Right lobe of liver (tissue), 6 donors: Measurements from ENCODE around the gene CDIPT. TPM values are rescaled to one million over a fixed set of nuclear protein-coding genes. Genes with fewer than 3 reads are reported as not detected.

Experiments used
- ATAC-seq, 4 donors: fragments of 200-7000 bp; cut with Tn5 transposase; one replicate each; pipeline ENCODE4 v1.9.1; 2020; ENCODE audit warnings: mild to moderate bottlenecking in 4 of 4, moderate library complexity in 4 of 4
- DNase-seq, 3 donors: peaks; one replicate each; pipeline ENCODE4 v3.0.0-alpha.2; 2020
- H3K27ac ChIP-seq, 3 donors: fragments of 200-600 bp; one replicate each; pipeline ENCODE4 v1.8.0; 2022
- H3K27me3 ChIP-seq, 2 donors: fragments of 200-600 bp; one replicate each; pipeline ENCODE4 v1.8.0; 2022
- H3K36me3 ChIP-seq, 4 donors: fragments of 200-600 bp; sonication (generic) in 1 of 4; one replicate each; pipeline versions ENCODE4 v1.5.1 to v1.8.0; 2017 to 2022; ENCODE audit warnings: control low read depth in 1 of 4
- H3K4me1 ChIP-seq, 4 donors: fragments of 200-600 bp; sonication (generic) in 1 of 4; one replicate each; pipeline versions ENCODE4 v1.5.1 to v1.8.0; 2017 to 2022; ENCODE audit warnings: control low read depth in 1 of 4
- H3K4me3 ChIP-seq, 3 donors: fragments of 200-600 bp; one replicate each; pipeline ENCODE4 v1.8.0; 2022
- H3K9me3 ChIP-seq, 4 donors: fragments of 200-600 bp; sonication (generic) in 1 of 4; one replicate each; pipeline versions ENCODE4 v1.5.1 to v1.8.0; 2017 to 2022; ENCODE audit warnings: control low read depth in 1 of 4
- POLR2A ChIP-seq: fragments of 450-650 bp; IDR thresholded peaks from one replicate; pipeline ENCODE4 v1.6.1; 2017; ENCODE audit warnings: antibody characterized with exemption, mild to moderate bottlenecking
- WGBS: methylation state at CpG from one replicate; pipeline ENCODE4 v1.1.6; 2018; ENCODE audit warnings: low coverage, low lambda C conversion rate; ENCODE audit not compliant: insufficient coverage; ENCODE audit errors: missing lambda C conversion rate; 5-methylcytosine and 5-hydroxymethylcytosine counted together
- intact Hi-C, 2 donors: fragments of 100-400 bp; cut with DNase I; formaldehyde crosslinking; loops; one replicate each; pipeline versions ENCODE4 v1.11.2 to v1.14.1; 2022
- small RNA-seq, 2 experiments: library from RNA; depleted of rRNA; stranded (forward); fragments of <200 nt; gene quantifications; one replicate each; pipeline ENCODE3, GENCODE V24; 2016
- total RNA-seq, 6 experiments: library from RNA; depleted of rRNA in 2 of 6; stranded (reverse); fragments of >200 nt in 2 of 6; fragmentation: NEBNext Ultra II Directional in 3 of 6; extraction: Animal tissue kit (Norgen Biotek cat#: 25700) in 3 of 6; gene quantifications; one replicate each; pipeline versions ENCODE4 v1.1.0 to v1.2.4, GENCODE V29; 2016 to 2023
- TF ChIP-seq, protein P1 (sequence below), 4 donors: fragments of 200-600 bp in 3 of 4; fragments of 450-650 bp in 1 of 4; IDR thresholded peaks; one replicate each; pipeline versions ENCODE4 v1.5.1 to v1.8.0; 2016 to 2022; ENCODE audit warnings: antibody characterized with exemption in 4 of 4, mild to moderate bottlenecking in 2 of 4
- donor health status: DM: no; HTN: yes; CAD: no.
- donor health status: DM: no; HTN: no; CAD: no.
- donor health status: DM: no; HTN: no; CAD: no.
- donor health status: DM: no; HTN: yes; CAD: no.
- donor health status: DM: no; HTN: yes; CAD: no.

The CDIPT gene
- total RNA-seq, 6 experiments from 2014 or later: 35.1 to 96.6 (median 58.2) TPM

- intact Hi-C loops: loop anchor here in 1 of 2 donors (5.0 to 10.0 kb wide), 2 partner anchors 37 to 185 kb away; partner anchors contain the start of genes HIRIP3 and INO80E
- no peak for ATAC-seq
Observed at GRCh38 chr16:29809850-29810698, 53.0 kb downstream of the CDIPT start.

DNA sequence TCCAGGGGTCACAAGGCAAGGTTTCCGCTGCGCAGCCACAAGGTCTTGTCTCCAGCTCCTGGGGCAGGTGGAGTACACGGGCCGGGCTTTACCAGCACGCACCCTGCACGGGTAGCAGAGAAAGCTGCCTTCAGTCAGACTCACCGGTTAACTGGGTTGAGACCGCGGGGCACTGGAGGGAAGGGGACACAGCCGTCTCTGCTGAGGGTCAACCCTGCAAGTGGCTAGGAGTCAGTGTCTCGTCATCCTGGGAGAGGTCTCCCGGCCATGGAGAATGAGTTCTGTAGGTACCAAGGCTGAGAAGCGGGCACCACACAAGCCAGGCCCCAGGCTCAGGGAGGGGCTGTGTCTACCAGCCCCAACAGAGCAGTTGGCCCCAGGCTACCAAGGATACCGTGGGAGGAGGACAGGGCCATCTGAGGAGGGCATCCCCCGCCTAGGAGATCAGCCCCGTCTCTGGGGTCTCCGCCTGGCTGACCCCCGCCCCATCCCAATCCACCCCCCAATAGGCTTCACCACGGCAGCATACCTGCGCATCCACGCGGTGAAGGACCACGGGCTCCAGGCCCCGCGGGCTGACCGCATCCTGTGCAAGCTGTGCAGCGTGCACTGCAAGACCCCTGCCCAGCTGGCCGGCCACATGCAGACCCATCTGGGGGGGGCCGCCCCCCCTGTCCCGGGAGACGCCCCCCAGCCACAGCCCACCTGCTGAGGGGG is 53.8 kb downstream of the CDIPT start:
- DNase-seq (peak in 1 of 3 donors; percentile 61), ATAC-seq (no peak)
- H3K36me3 ChIP-seq: peaks cover 0 to 10% (median 0%) of the 10 kb centered on the region in 4 donors
- peaks cover 0 to 27% (median 8%) of the 10 kb centered on the region in 4 donors for H3K4me1 ChIP-seq
- H3K27me3 ChIP-seq: no peaks in the 10 kb centered on the region
- H3K27ac ChIP-seq: no peak overlapping the region
- no peak for TF ChIP-seq POLR2A
- TF ChIP-seq, protein P1, sequence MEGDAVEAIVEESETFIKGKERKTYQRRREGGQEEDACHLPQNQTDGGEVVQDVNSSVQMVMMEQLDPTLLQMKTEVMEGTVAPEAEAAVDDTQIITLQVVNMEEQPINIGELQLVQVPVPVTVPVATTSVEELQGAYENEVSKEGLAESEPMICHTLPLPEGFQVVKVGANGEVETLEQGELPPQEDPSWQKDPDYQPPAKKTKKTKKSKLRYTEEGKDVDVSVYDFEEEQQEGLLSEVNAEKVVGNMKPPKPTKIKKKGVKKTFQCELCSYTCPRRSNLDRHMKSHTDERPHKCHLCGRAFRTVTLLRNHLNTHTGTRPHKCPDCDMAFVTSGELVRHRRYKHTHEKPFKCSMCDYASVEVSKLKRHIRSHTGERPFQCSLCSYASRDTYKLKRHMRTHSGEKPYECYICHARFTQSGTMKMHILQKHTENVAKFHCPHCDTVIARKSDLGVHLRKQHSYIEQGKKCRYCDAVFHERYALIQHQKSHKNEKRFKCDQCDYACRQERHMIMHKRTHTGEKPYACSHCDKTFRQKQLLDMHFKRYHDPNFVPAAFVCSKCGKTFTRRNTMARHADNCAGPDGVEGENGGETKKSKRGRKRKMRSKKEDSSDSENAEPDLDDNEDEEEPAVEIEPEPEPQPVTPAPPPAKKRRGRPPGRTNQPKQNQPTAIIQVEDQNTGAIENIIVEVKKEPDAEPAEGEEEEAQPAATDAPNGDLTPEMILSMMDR (IDR thresholded peaks at IDR 0.05): no peak
- 69% methylated on average over 3 of the region's 31 CpGs for WGBS
- intact Hi-C loops: no loop called here
- H3K4me3 ChIP-seq: no peak overlapping the region
- no peaks in the 10 kb centered on the region for H3K9me3 ChIP-seq

More at GRCh38 chr16:29809850-29810698, 53.0 kb downstream of the CDIPT start:
- peak in 1 of 3 donors; percentile 56 for DNase-seq
- WGBS: 58% methylated on average over 9 of the region's 23 CpGs
- Histone ChIP-seq H3K36me3 (peaks cover 0 to 10% (median 0%) of the 10 kb centered on the region in 4 donors), H3K27ac (no peak overlapping the region), H3K27me3 (no peaks in the 10 kb centered on the region), H3K4me3 (no peak overlapping the region), H3K9me3 (no peaks in the 10 kb centered on the region), H3K4me1 (peaks cover 0 to 22% (median 6%) of the 10 kb centered on the region in 4 donors)
- no peak for TF ChIP-seq POLR2A
- TF ChIP-seq, protein P1 (IDR thresholded peaks at IDR 0.05): no peak

Small RNA genes within 50 kb of the gene (small RNA-seq; reads per million reads assigned to genes)
- 0 reads per million in 2 experiments for gene AC009133.6
- 0 reads per million in 2 experiments for gene AC120114.4

Other genes starting within 250 kb of the CDIPT start
- 1 to 10 TPM in 4 of 6 experiments, under 1 TPM in 2; 0.60 to 3.3 (median 1.4) TPM for gene SPN, start 200.0 kb downstream of the CDIPT start, total RNA-seq
- 100 to 1,000 TPM in 5 of 6 experiments, 10 to 100 TPM in 1; 95.2 to 154 (median 128) TPM for gene QPRT, start 184.0 kb downstream of the CDIPT start, total RNA-seq
- 1 to 10 TPM in 1 of 6 experiments, under 1 TPM in 5; 0.40 to 1.2 (median 0.66) TPM for gene C16orf54, start 117.2 kb downstream of the CDIPT start, total RNA-seq
- 1 to 10 TPM in 4 of 6 experiments, under 1 TPM in 2; 0.06 to 3.1 (median 1.1) TPM for gene ZG16, start 85.0 kb downstream of the CDIPT start, total RNA-seq
- gene KIF22, start 72.5 kb downstream of the CDIPT start, total RNA-seq: 10 to 100 TPM in 5 of 6 experiments, 1 to 10 TPM in 1; 9.8 to 27.1 (median 24.7) TPM
- gene MAZ, start 56.7 kb downstream of the CDIPT start, total RNA-seq: 100 to 1,000 TPM in 1 of 6 experiments, 10 to 100 TPM in 5; 42.9 to 106 (median 60.7) TPM
- gene PRRT2, start 51.0 kb downstream of the CDIPT start, total RNA-seq: under 1 TPM in 4 of 6 experiments, not detected in 2; 0.15 to 0.98 (median 0.51) TPM
- 10 to 100 TPM in 5 of 6 experiments, 1 to 10 TPM in 1; 8.5 to 26.1 (median 11.5) TPM for gene PAGR1, start 47.1 kb downstream of the CDIPT start, total RNA-seq
- 100 to 1,000 TPM in 2 of 6 experiments, 10 to 100 TPM in 4; 37.4 to 112 (median 77.8) TPM for gene MVP, start 42.8 kb downstream of the CDIPT start, total RNA-seq
- gene SEZ6L2, start 36.3 kb upstream of the CDIPT start, total RNA-seq: under 1 TPM; 0.15 to 0.56 (median 0.32) TPM
- gene ASPHD1, start 37.3 kb upstream of the CDIPT start, total RNA-seq: under 1 TPM in 2 of 6 experiments, not detected in 4; 0.38 to 0.50 TPM
- gene KCTD13, start 63.0 kb upstream of the CDIPT start, total RNA-seq: 10 to 100 TPM in 1 of 6 experiments, 1 to 10 TPM in 5; 5.4 to 13.5 (median 7.2) TPM
- 10 to 100 TPM; 49.9 to 75.9 (median 57.1) TPM for gene TMEM219, start 98.9 kb upstream of the CDIPT start, total RNA-seq
- gene TAOK2, start 110.6 kb upstream of the CDIPT start, total RNA-seq: 10 to 100 TPM; 15.8 to 19.6 (median 17.2) TPM
- gene HIRIP3, start 132.4 kb upstream of the CDIPT start, total RNA-seq: 10 to 100 TPM in 2 of 6 experiments, 1 to 10 TPM in 4; 5.2 to 12.9 (median 9.0) TPM
- gene INO80E, start 133.0 kb upstream of the CDIPT start, total RNA-seq: 10 to 100 TPM; 22.3 to 45.8 (median 33.2) TPM
- gene DOC2A, start 147.8 kb upstream of the CDIPT start, total RNA-seq: under 1 TPM in 3 of 6 experiments, not detected in 3; 0.16 to 0.66 (median 0.33) TPM
- gene C16orf92, start 160.0 kb upstream of the CDIPT start, total RNA-seq: not detected
- gene TLCD3B, start 168.0 kb upstream of the CDIPT start, total RNA-seq: not detected
- gene ALDOA, start 202.5 kb upstream of the CDIPT start, total RNA-seq: 100 to 1,000 TPM; 113 to 580 (median 345) TPM
- 10 to 100 TPM; 43.1 to 59.7 (median 47.0) TPM for gene PPP4C, start 212.8 kb upstream of the CDIPT start, total RNA-seq
- gene TBX6, start 228.7 kb upstream of the CDIPT start, total RNA-seq: under 1 TPM; 0.37 to 0.68 (median 0.42) TPM
- 10 to 100 TPM; 13.5 to 46.5 (median 21.9) TPM for gene YPEL3, start 233.0 kb upstream of the CDIPT start, total RNA-seq